ENCODE measurements around the gene DISP2.

DISP2 gene

GRCh38 chr15:40424483-40425115 is 66.6 kb downstream of the DISP2 start:
- H2BK120ac ChIP-seq (ENCODE audit: low read depth, low read length): no peak overlapping the region
- H2AK5ac ChIP-seq (ENCODE audit: low read depth, low read length): no peak overlapping the region
- no peak overlapping the region for H4K8ac ChIP-seq (ENCODE audit: low read depth, low read length)
- no peak overlapping the region for H3K27ac ChIP-seq (replicated peaks; ENCODE audit: low read length)
- no peak overlapping the region for H3K14ac ChIP-seq (ENCODE audit: low read length)
- no peak overlapping the region for H2AFZ ChIP-seq (ENCODE audit: low read length)
- H3K4me2 ChIP-seq (ENCODE audit: insufficient read depth, low read length, poor library complexity, severe bottlenecking): no peak overlapping the region
- no peak overlapping the region for H2BK12ac ChIP-seq (ENCODE audit: low read length)
- H4K91ac ChIP-seq (ENCODE audit: low read depth, low read length, poor library complexity): no peak overlapping the region
- no peak overlapping the region for H2BK5ac ChIP-seq (ENCODE audit: low read length)
- WGBS, 2 donors (ENCODE audit: extremely low coverage in 2 of 2, insufficient read length in 2 of 2, insufficient replicate concordance in 1 of 2): no CpG with 5 or more reads among the region's 6 CpGs
- peaks cover 3 to 4% of the 10 kb centered on the region in 2 donors for H3K4me1 ChIP-seq (ENCODE audit: control insufficient read depth in 2 of 2, insufficient read depth in 1 of 2, low read depth in 1 of 2, low read length in 2 of 2)
- H3K36me3 ChIP-seq (replicated peaks in 1 of 2; ENCODE audit: control insufficient read depth in 2 of 2, insufficient read depth in 2 of 2, low read length in 2 of 2): peaks cover 0 to 2% of the 10 kb centered on the region in 2 donors
- H3K18ac ChIP-seq (ENCODE audit: low read length): no peak overlapping the region
- H3K79me1 ChIP-seq (ENCODE audit: low read depth, low read length): no peaks in the 10 kb centered on the region
- H3K27me3 ChIP-seq (ENCODE audit: control insufficient read depth in 3 of 3, insufficient read depth in 3 of 3, low read depth in 1 of 3, low read length in 3 of 3): peaks cover 0 to 2% (median 0%) of the 10 kb centered on the region in 3 experiments
- H3K4me3 ChIP-seq (ENCODE audit: low read length in 2 of 2): peak overlapping the region in 1 of 2 donors; percentile 59
- no peaks in the 10 kb centered on the region for H3K9me3 ChIP-seq (replicated peaks in 1 of 2; ENCODE audit: control insufficient read depth in 2 of 2, insufficient read depth in 1 of 2, low read depth in 1 of 2, low read length in 2 of 2)
- H2BK15ac ChIP-seq (ENCODE audit: low read length): no peak overlapping the region
- DNase-seq (ENCODE audit: low spot score): no peak
- H3K9ac ChIP-seq (ENCODE audit: low read depth, low read length, poor library complexity): no peak overlapping the region
- H3K23ac ChIP-seq (ENCODE audit: low read depth, low read length, poor library complexity): no peak overlapping the region
- H3K4ac ChIP-seq (ENCODE audit: low read length): no peak overlapping the region

- no peak overlapping the region for H3K4me2 ChIP-seq (ENCODE audit: insufficient read depth, low read length, poor library complexity, severe bottlenecking)
Measured at GRCh38 chr15:40425681-40426080, 67.7 kb downstream of the DISP2 start.

DNA sequence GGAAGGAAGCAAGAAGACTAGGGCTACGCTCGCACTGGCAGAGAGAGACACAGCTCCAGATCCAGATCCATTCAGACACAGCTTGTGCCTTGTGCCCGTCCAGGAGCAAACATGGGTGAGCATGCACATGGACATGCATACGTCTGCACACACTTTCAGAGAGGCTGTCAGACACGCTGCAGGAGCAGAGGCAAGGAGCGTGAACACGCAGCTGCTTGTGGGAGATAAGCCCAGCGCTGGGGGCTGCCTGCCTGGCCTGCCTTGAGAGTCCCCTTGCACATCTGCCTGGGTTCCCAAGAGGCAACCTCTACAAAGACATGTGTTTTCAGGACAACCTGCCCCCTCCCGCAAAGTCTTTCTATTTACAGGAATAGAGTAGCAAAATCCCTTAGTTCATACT is 69.2 kb downstream of the DISP2 start:
- H3K4me1 ChIP-seq (ENCODE audit: control insufficient read depth in 2 of 2, insufficient read depth in 1 of 2, low read depth in 1 of 2, low read length in 2 of 2): peaks cover 0 to 2% of the 10 kb centered on the region in 2 donors
- H3K9me3 ChIP-seq (replicated peaks in 1 of 2; ENCODE audit: control insufficient read depth in 2 of 2, insufficient read depth in 1 of 2, low read depth in 1 of 2, low read length in 2 of 2): no peaks in the 10 kb centered on the region
- no peaks in the 10 kb centered on the region for H3K79me1 ChIP-seq (ENCODE audit: low read depth, low read length)
- no CpG with 5 or more reads among the region's 9 CpGs for WGBS, 2 donors (ENCODE audit: extremely low coverage in 2 of 2, insufficient read length in 2 of 2, insufficient replicate concordance in 1 of 2)
- peaks cover 0 to under 1% (median 0%) of the 10 kb centered on the region in 3 experiments for H3K27me3 ChIP-seq (ENCODE audit: control insufficient read depth in 3 of 3, insufficient read depth in 3 of 3, low read depth in 1 of 3, low read length in 3 of 3)
- no peak overlapping the region for H4K91ac ChIP-seq (ENCODE audit: low read depth, low read length, poor library complexity)
- H3K36me3 ChIP-seq (replicated peaks in 1 of 2; ENCODE audit: control insufficient read depth in 2 of 2, insufficient read depth in 2 of 2, low read length in 2 of 2): peaks cover 0 to 2% of the 10 kb centered on the region in 2 donors
- H3K4me2 ChIP-seq (ENCODE audit: insufficient read depth, low read length, poor library complexity, severe bottlenecking): no peak overlapping the region
- peak overlapping the region; percentile 76 for H3K23ac ChIP-seq (ENCODE audit: low read depth, low read length, poor library complexity)
- no peak overlapping the region for H2AK5ac ChIP-seq (ENCODE audit: low read depth, low read length)
- no peak overlapping the region for H4K8ac ChIP-seq (ENCODE audit: low read depth, low read length)
- H3K18ac ChIP-seq (ENCODE audit: low read length): no peak overlapping the region
- no peak overlapping the region for H3K27ac ChIP-seq (replicated peaks; ENCODE audit: low read length)
- H3K4ac ChIP-seq (ENCODE audit: low read length): no peak overlapping the region
- H2BK15ac ChIP-seq (ENCODE audit: low read length): no peak overlapping the region
- H3K9ac ChIP-seq (ENCODE audit: low read depth, low read length, poor library complexity): no peak overlapping the region
- no peak overlapping the region for H2BK120ac ChIP-seq (ENCODE audit: low read depth, low read length)
- H3K14ac ChIP-seq (ENCODE audit: low read length): no peak overlapping the region
- H2BK5ac ChIP-seq (ENCODE audit: low read length): no peak overlapping the region
- no peak for DNase-seq (ENCODE audit: low spot score)
- peak overlapping the region in 1 of 2 donors; percentile 30 for H3K4me3 ChIP-seq (ENCODE audit: low read length in 2 of 2)
- no peak overlapping the region for H2BK12ac ChIP-seq (ENCODE audit: low read length)
- H2AFZ ChIP-seq (ENCODE audit: low read length): no peak overlapping the region

More at GRCh38 chr15:40425681-40426080, 67.7 kb downstream of the DISP2 start:
- H3K4ac ChIP-seq (ENCODE audit: low read length): no peak overlapping the region
- no peak overlapping the region for H2AK5ac ChIP-seq (ENCODE audit: low read depth, low read length)
- no peak overlapping the region for H2BK120ac ChIP-seq (ENCODE audit: low read depth, low read length)
- no peak overlapping the region for H3K27ac ChIP-seq (replicated peaks; ENCODE audit: low read length)
- H3K27me3 ChIP-seq (ENCODE audit: control insufficient read depth in 3 of 3, insufficient read depth in 3 of 3, low read depth in 1 of 3, low read length in 3 of 3): peaks cover 0 to 2% (median 0%) of the 10 kb centered on the region in 3 experiments
- H3K18ac ChIP-seq (ENCODE audit: low read length): no peak overlapping the region
- H3K36me3 ChIP-seq (replicated peaks in 1 of 2; ENCODE audit: control insufficient read depth in 2 of 2, insufficient read depth in 2 of 2, low read length in 2 of 2): peaks cover 0 to 2% of the 10 kb centered on the region in 2 donors
- no peaks in the 10 kb centered on the region for H3K79me1 ChIP-seq (ENCODE audit: low read depth, low read length)
- WGBS, 2 donors (ENCODE audit: extremely low coverage in 2 of 2, insufficient read length in 2 of 2, insufficient replicate concordance in 1 of 2): no CpG with 5 or more reads among the region's 5 CpGs
- H3K4me3 ChIP-seq (ENCODE audit: low read length in 2 of 2): no peak overlapping the region
- no peak for DNase-seq (ENCODE audit: low spot score)
- H3K9ac ChIP-seq (ENCODE audit: low read depth, low read length, poor library complexity): no peak overlapping the region
- no peak overlapping the region for H4K8ac ChIP-seq (ENCODE audit: low read depth, low read length)
- no peak overlapping the region for H2BK15ac ChIP-seq (ENCODE audit: low read length)
- H3K23ac ChIP-seq (ENCODE audit: low read depth, low read length, poor library complexity): no peak overlapping the region
- no peak overlapping the region for H2AFZ ChIP-seq (ENCODE audit: low read length)
- no peaks in the 10 kb centered on the region for H3K9me3 ChIP-seq (replicated peaks in 1 of 2; ENCODE audit: control insufficient read depth in 2 of 2, insufficient read depth in 1 of 2, low read depth in 1 of 2, low read length in 2 of 2)
- H2BK5ac ChIP-seq (ENCODE audit: low read length): no peak overlapping the region
- peaks cover 4 to 6% of the 10 kb centered on the region in 2 donors for H3K4me1 ChIP-seq (ENCODE audit: control insufficient read depth in 2 of 2, insufficient read depth in 1 of 2, low read depth in 1 of 2, low read length in 2 of 2)
- no peak overlapping the region for H4K91ac ChIP-seq (ENCODE audit: low read depth, low read length, poor library complexity)
- no peak overlapping the region for H2BK12ac ChIP-seq (ENCODE audit: low read length)
- H3K14ac ChIP-seq (ENCODE audit: low read length): no peak overlapping the region

- WGBS, 2 donors (ENCODE audit: extremely low coverage in 2 of 2, insufficient read length in 2 of 2, insufficient replicate concordance in 1 of 2): no CpG with 5 or more reads among the region's 4 CpGs
- no peak for DNase-seq (ENCODE audit: low spot score)
- no peak overlapping the region for H2AK5ac ChIP-seq (ENCODE audit: low read depth, low read length)
- H3K9ac ChIP-seq (ENCODE audit: low read depth, low read length, poor library complexity): no peak overlapping the region
- no peak overlapping the region for H3K4ac ChIP-seq (ENCODE audit: low read length)
- no peak overlapping the region for H4K8ac ChIP-seq (ENCODE audit: low read depth, low read length)
- H3K36me3 ChIP-seq (replicated peaks in 1 of 2; ENCODE audit: control insufficient read depth in 2 of 2, insufficient read depth in 2 of 2, low read length in 2 of 2): peaks cover 0 to 2% of the 10 kb centered on the region in 2 donors
- no peak overlapping the region for H3K18ac ChIP-seq (ENCODE audit: low read length)
- H3K23ac ChIP-seq (ENCODE audit: low read depth, low read length, poor library complexity): no peak overlapping the region
- no peaks in the 10 kb centered on the region for H3K9me3 ChIP-seq (replicated peaks in 1 of 2; ENCODE audit: control insufficient read depth in 2 of 2, insufficient read depth in 1 of 2, low read depth in 1 of 2, low read length in 2 of 2)
- no peak overlapping the region for H3K14ac ChIP-seq (ENCODE audit: low read length)
- no peak overlapping the region for H3K27ac ChIP-seq (replicated peaks; ENCODE audit: low read length)
- H2BK15ac ChIP-seq (ENCODE audit: low read length): no peak overlapping the region
- H3K27me3 ChIP-seq (ENCODE audit: control insufficient read depth in 3 of 3, insufficient read depth in 3 of 3, low read depth in 1 of 3, low read length in 3 of 3): peaks cover 0 to 2% (median under 1%) of the 10 kb centered on the region in 3 experiments
- no peak overlapping the region for H2BK120ac ChIP-seq (ENCODE audit: low read depth, low read length)
- H3K79me1 ChIP-seq (ENCODE audit: low read depth, low read length): no peaks in the 10 kb centered on the region
- no peak overlapping the region for H3K4me2 ChIP-seq (ENCODE audit: insufficient read depth, low read length, poor library complexity, severe bottlenecking)
- no peak overlapping the region for H2AFZ ChIP-seq (ENCODE audit: low read length)
- H3K4me3 ChIP-seq (ENCODE audit: low read length in 2 of 2): no peak overlapping the region
- peaks cover 0 to 2% of the 10 kb centered on the region in 2 donors for H3K4me1 ChIP-seq (ENCODE audit: control insufficient read depth in 2 of 2, insufficient read depth in 1 of 2, low read depth in 1 of 2, low read length in 2 of 2)
- H4K91ac ChIP-seq (ENCODE audit: low read depth, low read length, poor library complexity): no peak overlapping the region
- no peak overlapping the region for H2BK12ac ChIP-seq (ENCODE audit: low read length)
- no peak overlapping the region for H2BK5ac ChIP-seq (ENCODE audit: low read length)
Measured at GRCh38 chr15:40428185-40428584, 70.2 kb downstream of the DISP2 start.

All from neuronal stem cell (in vitro differentiated cells).